Sigmoid colon (tissue), 4 donors: ENCODE results near the gene FLNB.

Source experiments
- EP300 ChIP-seq, 4 donors: sonication (generic); formaldehyde crosslinking; IDR thresholded peaks; one replicate each; pipeline ENCODE4 v1.6.1; 2017; ENCODE audit warnings: antibody characterized with exemption in 4 of 4
- POLR2A ChIP-seq, 2 donors: fragments of 450-650 bp; IDR thresholded peaks; one replicate each; pipeline ENCODE4 v1.6.1; 2016; ENCODE audit warnings: antibody characterized with exemption in 2 of 2, mild to moderate bottlenecking in 2 of 2, moderate library complexity in 2 of 2
- POLR2AphosphoS5 ChIP-seq, 4 donors: sonication (generic); formaldehyde crosslinking; IDR thresholded peaks; one replicate each; pipeline ENCODE4 v1.6.1; 2017; ENCODE audit warnings: antibody characterized with exemption in 4 of 4
- TF ChIP-seq, protein P1 (sequence below), 4 experiments: fragments of 450-650 bp in 3 of 4; fragments of 200-600 bp in 1 of 4; IDR thresholded peaks; one replicate each; pipeline ENCODE4 v1.5.1; 2016 to 2019; ENCODE audit warnings: antibody characterized with exemption in 4 of 4, mild to moderate bottlenecking in 3 of 4, moderate library complexity in 2 of 4

DNA sequence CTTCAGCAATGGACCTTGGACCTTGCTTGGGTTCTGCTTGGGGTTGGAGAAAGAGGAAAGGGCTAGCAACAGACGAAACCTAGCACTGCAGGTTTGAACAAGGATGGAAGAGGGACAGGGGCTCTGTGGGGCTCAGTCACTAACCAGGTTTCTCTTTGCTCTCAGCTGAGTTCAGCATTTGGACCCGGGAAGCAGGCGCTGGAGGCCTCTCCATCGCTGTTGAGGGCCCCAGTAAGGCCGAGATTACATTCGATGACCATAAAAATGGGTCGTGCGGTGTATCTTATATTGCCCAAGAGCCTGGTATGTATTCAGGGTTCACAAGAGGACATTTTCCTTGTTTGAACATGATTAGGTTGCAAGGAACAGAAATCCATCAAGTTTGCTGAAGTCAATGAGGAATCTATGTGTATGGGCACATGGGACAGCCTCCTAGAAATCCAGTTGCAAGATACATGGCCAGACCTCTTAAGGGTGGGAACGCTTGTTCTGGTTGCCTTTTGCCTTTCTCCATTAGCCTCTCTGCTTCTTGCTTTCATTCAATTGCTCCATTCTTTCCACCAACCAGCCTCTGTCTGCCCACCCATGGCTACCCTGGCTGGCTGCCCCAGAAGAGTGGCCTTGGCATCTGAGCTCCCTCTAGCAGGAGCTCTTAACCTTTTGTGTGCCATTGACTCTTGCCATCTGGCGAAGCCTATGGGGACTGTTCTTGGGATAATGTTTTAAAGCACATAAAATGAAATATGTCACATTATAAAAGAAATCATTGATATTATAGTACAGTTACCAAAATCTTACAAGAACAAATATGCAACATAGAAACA lies 146.6 kb downstream of the FLNB start:
- TF ChIP-seq POLR2AphosphoS5 (IDR thresholded peaks at IDR 0.05) (no peak), EP300 (IDR thresholded peaks at IDR 0.05) (no peak), POLR2A (IDR thresholded peaks at IDR 0.05) (no peak)
- TF ChIP-seq, protein P1, sequence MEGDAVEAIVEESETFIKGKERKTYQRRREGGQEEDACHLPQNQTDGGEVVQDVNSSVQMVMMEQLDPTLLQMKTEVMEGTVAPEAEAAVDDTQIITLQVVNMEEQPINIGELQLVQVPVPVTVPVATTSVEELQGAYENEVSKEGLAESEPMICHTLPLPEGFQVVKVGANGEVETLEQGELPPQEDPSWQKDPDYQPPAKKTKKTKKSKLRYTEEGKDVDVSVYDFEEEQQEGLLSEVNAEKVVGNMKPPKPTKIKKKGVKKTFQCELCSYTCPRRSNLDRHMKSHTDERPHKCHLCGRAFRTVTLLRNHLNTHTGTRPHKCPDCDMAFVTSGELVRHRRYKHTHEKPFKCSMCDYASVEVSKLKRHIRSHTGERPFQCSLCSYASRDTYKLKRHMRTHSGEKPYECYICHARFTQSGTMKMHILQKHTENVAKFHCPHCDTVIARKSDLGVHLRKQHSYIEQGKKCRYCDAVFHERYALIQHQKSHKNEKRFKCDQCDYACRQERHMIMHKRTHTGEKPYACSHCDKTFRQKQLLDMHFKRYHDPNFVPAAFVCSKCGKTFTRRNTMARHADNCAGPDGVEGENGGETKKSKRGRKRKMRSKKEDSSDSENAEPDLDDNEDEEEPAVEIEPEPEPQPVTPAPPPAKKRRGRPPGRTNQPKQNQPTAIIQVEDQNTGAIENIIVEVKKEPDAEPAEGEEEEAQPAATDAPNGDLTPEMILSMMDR (IDR thresholded peaks at IDR 0.05), result no peak
